Fibroblast of the aortic adventitia (primary cell): ENCODE data around the gene HSP90B1. TPM values are rescaled to one million over a fixed set of nuclear protein-coding genes. Genes with fewer than 3 reads are reported as not detected.

Source experiments
- DNase-seq: peaks from one replicate; pipeline ENCODE4 v3.0.0-alpha.2; 2010; ENCODE audit warnings: low read depth
- H3K4me3 ChIP-seq: 2 replicates; pipeline ENCODE4 v1.5.1; 2011; ENCODE audit warnings: low read depth, mild to moderate bottlenecking, control low read depth, low read length, moderate library complexity
- total RNA-seq: library from RNA; depleted of rRNA; stranded (reverse); fragments of >200 nt; gene quantifications from 2 replicates; pipeline ENCODE4 v1.2.3, GENCODE V29; 2012; ENCODE audit warnings: low replicate concordance
- TF ChIP-seq, protein P1 (sequence below): IDR thresholded peaks from 2 replicates; pipeline ENCODE4 v1.5.1; 2011; ENCODE audit warnings: mild to moderate bottlenecking, low read length, control low read depth, inconsistent platforms; ENCODE audit not compliant: insufficient read depth

Gene HSP90B1
- total RNA-seq, 1 donor: 438 TPM

DNA sequence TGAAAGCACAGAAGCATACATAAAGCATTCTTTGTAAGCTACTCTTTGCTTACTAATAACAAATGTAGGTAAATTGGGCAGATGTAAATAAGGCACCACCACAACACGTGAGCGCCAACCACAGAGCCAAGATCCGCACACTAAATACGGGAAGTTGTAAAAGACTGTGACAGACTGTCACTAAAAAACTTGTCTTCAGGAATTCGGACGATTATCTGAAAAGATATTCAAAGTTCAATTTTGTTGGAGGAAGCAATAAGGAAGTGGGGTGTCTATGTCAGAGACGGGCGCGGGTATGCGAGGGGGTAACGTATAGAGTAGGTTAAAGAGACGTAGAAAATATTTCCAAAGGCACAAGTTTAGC lies 1.5 kb upstream of the HSP90B1 start:
- no peak for DNase-seq
- H3K4me3 ChIP-seq: peak overlapping the region; percentile 80
- TF ChIP-seq, protein P1, sequence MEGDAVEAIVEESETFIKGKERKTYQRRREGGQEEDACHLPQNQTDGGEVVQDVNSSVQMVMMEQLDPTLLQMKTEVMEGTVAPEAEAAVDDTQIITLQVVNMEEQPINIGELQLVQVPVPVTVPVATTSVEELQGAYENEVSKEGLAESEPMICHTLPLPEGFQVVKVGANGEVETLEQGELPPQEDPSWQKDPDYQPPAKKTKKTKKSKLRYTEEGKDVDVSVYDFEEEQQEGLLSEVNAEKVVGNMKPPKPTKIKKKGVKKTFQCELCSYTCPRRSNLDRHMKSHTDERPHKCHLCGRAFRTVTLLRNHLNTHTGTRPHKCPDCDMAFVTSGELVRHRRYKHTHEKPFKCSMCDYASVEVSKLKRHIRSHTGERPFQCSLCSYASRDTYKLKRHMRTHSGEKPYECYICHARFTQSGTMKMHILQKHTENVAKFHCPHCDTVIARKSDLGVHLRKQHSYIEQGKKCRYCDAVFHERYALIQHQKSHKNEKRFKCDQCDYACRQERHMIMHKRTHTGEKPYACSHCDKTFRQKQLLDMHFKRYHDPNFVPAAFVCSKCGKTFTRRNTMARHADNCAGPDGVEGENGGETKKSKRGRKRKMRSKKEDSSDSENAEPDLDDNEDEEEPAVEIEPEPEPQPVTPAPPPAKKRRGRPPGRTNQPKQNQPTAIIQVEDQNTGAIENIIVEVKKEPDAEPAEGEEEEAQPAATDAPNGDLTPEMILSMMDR: no peak

DNA sequence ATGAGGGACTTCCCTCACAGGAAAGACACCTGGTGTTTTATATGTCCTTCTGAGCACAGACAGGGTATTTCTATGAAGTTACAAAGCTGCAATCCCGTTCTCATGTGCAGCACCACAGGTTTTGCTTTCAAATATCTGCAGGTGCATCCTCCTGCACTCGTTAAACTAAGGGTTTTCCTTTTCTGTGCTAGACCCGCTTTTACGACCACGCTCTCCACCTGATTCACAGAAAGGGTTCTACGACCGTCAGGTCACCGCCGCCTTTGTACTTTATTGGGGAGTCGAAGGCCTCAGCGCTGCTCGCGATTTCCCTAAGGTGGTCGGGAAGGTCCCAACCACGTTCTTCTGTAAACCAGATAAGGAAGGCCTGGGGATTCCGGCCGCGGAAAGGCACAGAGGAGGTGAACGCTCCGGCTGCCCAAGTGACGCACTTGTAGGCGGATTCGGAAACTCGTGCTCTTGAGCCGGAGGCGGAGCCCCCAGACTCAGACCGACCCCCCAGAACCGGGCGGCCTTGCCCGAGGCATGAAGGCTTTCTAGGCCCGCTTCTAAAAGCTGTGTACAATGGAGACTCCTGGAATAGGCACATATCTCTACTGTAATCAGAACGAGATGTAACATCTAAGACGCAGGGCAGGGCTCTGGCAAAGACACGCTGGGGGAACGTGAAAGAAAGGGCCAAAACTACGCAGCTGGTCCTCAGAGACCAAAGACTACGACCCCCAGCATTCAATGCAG lies 995 bp upstream of the HSP90B1 start:
- DNase-seq: peak; percentile 94
- TF ChIP-seq, protein P1: no peak
- H3K4me3 ChIP-seq: peak overlapping the region; percentile 80

DNA sequence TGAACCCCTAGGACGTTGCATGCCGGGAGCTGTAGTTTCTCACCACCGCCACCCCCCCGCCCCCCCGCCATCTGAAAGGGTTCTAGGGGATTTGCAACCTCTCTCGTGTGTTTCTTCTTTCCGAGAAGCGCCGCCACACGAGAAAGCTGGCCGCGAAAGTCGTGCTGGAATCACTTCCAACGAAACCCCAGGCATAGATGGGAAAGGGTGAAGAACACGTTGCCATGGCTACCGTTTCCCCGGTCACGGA lies 501 bp upstream of the HSP90B1 start:
- TF ChIP-seq, protein P1: no peak
- DNase-seq: no peak
- H3K4me3 ChIP-seq: peak overlapping the region; percentile 80

DNA sequence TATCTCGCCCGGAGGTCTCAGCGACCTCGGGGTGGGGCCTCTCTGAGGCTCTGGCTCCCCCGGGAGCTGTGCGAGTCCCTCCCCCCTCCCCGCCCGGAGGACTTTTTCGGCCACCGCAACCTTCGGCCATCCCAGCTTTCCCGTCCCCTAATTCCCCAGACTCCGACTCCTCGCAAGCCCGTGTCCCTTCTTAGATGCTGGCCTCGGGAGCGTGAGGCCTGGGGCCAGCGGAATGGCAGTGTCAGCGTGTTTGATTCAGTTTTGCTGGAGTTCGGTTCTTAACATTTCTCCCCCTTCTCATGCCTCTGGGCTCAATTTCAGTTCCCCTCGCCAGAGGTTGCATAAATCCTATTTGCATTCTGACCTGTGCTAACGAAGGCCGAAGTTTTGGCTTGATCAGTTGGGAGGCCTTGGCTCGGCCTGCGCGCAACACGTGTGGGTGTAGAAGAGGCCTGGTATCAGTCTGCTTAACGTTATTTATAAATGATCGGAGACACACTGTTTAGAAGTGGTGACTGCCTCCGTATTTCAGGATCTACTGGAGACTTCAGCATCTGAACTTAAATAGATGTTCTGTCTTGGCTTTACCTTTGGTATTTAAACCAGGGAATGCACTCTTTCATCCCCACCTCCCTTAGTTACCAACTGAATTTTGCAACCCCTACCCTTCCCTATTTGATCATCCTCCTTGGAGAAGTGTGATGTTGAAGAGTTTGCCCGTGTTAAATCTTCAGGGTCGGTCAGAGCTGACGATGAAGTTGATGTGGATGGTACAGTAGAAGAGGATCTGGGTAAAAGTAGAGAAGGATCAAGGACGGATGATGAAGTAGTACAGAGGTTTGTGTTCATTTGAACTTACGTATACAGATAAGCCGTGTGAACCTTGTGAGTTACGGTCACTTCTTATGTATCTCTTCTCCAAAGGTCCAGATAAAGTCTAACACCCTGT lies 851 bp downstream of the HSP90B1 start:
- peak; percentile 51 for DNase-seq
- peak overlapping the region; percentile 91 for H3K4me3 ChIP-seq
- TF ChIP-seq, protein P1: no peak

DNA sequence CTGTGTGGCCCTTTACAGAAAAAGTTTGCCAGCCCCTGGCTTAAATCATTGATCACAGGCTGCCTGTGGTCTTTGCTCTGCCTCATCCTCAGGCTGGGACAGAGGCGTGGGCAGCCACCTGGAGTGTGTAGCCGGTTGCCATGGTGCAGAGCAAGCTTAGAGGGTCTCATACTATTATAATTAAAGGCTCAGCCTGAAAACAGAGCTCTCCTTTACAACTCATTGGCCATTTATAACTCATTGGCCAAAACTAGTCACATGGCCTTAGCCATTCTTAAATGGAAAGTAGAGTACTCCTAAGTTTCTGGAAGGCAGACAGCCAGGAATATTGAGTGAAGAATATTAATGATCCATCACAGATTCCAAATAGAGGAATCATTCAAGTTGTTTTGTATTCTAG lies 3.0 kb downstream of the HSP90B1 start:
- TF ChIP-seq, protein P1: no peak
- no peak overlapping the region for H3K4me3 ChIP-seq
- DNase-seq: no peak

DNA sequence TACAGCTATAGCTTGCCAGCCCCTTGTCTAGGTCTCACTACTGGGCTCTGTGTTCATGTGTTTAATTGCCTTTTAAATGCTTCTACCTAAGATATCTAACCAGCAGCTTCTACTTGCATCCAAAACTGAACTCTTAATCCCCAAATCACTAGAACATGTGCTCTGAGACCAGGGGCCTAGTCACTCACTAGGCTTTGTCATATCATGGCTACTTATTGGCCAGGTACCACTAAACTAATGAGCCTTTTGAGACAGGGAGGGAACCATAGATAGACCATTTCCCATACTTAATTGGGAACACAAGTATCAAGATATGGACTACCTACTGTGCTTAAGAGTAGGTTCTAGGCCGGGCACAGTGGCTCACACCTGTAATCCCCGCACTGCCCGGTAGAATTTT lies 6.5 kb downstream of the HSP90B1 start:
- TF ChIP-seq, protein P1: no peak
- H3K4me3 ChIP-seq: no peak overlapping the region
- no peak for DNase-seq
